Skeletal muscle cell (primary cell): ENCODE results near the gene MARS1.
"Not testable (repeated sequence)": the region's sequence is repeated elsewhere in the genome, so short reads cannot be mapped to it uniquely, and the experiment has no call there.

Experiments
- DNase-seq: peaks from one replicate; pipeline ENCODE4 v3.0.0-alpha.2; 2010; ENCODE audit warnings: low read depth
- H3K4me3 ChIP-seq: 2 replicates; pipeline ENCODE4 v1.5.1; 2011; ENCODE audit warnings: low read depth, mild to moderate bottlenecking, control low read depth, low read length, moderate library complexity

The MARS1 gene

DNA sequence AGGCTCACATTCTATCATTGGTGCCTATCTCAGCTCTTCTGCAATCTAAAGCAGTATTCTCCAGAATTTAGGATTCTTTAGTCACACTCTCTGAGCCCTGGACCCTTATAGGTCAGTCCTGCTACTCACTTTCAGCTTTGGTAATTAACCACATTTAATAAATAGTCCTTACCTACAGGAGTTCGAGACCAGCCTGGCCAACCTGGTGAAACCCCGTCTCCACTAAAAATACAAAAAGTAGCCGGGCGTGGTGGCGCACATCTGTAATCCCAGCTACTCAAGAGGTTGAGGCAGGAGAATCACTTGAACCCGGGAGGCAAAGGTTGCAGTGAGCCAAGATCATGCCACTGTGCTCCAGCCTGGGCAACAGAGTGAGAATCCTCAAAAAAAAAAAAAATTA is 25.8 kb downstream of the MARS1 start:
- not testable (repeated sequence) for H3K4me3 ChIP-seq, DNase-seq

DNA sequence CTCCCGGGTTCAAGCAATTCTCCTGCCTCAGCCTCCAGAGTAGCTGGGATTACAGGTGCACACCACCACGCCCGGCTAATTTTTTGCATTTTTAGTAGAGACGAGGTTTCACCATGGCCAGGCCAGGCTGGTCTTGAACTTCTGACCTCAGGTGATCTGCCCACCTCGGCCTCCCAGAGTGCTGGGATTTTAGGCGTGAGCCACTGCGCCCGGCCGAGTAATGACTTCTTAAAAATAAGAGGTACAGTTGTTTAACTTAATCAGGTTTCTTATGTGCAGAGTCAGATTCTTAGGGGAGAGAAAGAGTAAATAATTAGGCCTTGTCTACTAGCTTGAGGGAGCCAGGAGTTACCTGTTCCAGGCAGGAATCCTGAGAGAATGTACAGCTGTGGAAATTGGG is 26.4 kb downstream of the MARS1 start:
- not testable (repeated sequence) for DNase-seq, H3K4me3 ChIP-seq

DNA sequence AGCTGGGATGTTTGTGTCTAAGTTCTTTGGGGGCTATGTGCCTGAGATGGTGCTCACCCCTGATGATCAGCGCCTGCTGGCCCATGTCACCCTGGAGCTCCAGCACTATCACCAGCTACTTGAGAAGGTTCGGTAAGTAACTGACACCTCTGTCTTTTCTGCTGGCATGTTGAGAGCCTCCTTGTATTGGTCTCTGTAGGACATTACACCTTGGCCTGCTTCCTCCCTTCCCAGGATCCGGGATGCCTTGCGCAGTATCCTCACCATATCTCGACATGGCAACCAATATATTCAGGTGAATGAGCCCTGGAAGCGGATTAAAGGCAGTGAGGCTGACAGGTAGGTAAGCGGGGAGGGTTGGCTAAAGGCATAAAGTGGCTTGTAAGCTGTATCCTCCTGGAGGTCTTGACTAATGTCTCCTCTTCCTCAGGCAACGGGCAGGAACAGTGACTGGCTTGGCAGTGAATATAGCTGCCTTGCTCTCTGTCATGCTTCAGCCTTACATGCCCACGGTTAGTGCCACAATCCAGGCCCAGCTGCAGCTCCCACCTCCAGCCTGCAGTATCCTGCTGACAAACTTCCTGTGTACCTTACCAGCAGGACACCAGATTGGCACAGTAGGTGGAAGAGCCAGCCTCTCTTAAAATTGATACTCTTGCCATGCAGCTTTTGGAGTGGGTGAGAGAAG is 27.0 kb downstream of the MARS1 start:
- no peak overlapping the region for H3K4me3 ChIP-seq
- DNase-seq, result no peak

DNA sequence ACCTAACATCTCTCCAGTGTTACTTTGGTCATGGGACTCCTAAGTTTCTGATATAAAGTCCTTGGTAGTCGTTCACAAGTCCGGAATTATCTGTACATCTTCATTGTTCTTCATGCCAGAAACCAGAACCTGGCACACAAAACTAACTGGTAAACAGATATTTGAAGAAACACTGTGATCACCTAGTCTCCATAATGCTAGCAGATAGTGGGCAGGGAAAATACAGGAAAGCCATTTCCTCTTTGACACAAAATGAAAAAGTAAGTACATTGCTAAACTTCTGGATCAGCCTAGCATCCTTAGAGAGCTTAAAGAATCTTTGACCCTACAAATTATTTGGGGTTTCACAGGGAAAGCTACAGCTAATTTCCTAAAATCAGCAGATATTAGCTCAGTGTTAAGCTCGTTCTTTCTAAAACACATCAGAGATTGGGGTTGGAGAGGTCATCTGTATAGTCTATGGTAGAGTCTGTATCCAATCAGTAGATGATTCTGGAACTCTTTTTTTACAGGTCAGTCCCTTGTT is 27.6 kb downstream of the MARS1 start:
- H3K4me3 ChIP-seq, result no peak overlapping the region
- DNase-seq, result no peak

DNA sequence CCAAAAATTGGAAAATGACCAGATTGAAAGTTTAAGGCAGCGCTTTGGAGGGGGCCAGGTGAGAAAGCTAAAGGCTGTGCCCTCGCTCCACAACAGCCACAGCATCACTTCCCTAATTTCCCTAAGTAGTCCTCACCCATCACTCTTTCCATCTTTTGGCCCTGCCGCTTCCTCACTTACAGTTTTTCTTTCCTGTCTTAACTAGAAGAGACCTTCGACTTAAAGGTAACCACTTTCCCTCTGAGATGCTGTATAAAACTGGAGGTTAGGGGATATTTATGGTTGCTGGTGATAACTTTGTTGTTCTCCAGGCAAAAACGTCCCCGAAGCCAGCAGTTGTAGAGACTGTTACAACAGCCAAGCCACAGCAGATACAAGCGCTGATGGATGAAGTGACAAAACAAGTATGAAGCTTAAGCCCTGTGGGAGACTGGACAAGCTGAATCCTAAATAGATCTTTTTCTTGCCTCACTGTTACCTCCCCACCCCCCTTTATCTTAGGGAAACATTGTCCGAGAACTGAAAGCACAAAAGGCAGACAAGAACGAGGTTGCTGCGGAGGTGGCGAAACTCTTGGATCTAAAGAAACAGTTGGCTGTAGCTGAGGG is 28.2 kb downstream of the MARS1 start:
- DNase-seq, result no peak
- no peak overlapping the region for H3K4me3 ChIP-seq

DNA sequence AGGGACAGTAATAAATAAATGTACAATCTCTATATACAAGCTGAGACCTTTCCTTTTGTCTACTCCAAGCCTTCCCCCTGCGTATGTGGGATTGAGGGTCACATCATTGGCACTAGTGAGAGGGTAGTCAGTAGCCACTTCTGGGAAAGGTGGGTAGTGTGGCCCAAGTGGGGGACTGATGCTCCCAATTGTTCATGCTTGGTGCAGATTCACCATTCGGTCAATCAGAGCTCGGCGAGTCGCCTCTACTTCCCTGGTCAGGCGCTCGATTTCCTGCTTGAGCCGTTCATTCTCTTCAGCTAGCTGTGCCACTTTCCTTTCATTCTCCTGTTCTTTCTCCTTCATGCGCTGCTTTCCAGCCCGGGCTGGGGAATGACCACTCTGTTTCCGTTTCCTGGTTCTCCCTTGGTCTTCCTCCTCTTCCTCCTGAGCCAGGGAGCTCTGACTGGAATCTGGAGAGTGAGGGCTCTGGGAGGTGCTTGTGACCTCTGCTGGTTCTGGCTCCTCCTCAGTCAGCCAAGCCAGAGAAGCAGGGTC is 28.8 kb downstream of the MARS1 start:
- no peak overlapping the region for H3K4me3 ChIP-seq
- DNase-seq, result no peak

DNA sequence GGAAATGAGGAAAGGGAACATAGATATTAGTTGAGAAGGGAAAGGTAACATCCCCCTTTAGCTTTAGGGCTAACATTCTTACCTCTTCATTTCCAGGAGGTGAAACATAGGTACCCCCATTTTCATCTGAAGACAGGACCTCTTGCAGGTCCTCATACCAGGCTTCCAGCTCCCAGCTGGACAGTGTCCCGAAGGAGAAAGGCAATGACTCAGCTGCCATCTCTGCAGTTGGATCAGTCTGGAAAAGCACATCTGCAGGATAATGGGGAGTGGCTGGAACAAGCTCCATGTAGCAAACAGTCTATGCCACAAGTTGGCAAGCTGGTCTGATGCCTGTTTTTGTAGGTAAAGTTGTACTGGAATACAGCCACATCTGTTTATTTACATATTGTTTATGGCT is 29.3 kb downstream of the MARS1 start:
- no peak overlapping the region for H3K4me3 ChIP-seq
- DNase-seq, result no peak

DNA sequence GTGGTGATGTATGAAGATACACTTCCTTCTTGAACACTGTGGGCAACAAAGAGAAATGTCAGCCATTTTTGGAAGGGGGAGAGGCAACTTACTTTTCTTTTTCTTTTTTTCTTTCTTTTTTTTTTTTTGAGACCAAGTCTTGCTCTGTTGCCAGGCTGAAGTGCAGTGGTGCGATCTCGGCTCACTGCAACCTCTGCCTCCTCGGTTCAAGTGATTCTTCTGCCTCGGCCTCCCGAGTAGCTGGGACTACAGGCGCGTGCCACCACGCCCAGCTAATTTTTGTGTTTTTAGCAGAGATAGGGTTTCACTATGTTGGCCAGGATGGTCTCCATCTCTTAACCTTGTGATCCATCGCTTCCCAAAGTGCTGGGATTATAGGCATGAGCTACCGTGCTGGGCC is 29.9 kb downstream of the MARS1 start:
- H3K4me3 ChIP-seq, result peak overlapping the region; percentile 86
- not testable (repeated sequence) for DNase-seq

DNA sequence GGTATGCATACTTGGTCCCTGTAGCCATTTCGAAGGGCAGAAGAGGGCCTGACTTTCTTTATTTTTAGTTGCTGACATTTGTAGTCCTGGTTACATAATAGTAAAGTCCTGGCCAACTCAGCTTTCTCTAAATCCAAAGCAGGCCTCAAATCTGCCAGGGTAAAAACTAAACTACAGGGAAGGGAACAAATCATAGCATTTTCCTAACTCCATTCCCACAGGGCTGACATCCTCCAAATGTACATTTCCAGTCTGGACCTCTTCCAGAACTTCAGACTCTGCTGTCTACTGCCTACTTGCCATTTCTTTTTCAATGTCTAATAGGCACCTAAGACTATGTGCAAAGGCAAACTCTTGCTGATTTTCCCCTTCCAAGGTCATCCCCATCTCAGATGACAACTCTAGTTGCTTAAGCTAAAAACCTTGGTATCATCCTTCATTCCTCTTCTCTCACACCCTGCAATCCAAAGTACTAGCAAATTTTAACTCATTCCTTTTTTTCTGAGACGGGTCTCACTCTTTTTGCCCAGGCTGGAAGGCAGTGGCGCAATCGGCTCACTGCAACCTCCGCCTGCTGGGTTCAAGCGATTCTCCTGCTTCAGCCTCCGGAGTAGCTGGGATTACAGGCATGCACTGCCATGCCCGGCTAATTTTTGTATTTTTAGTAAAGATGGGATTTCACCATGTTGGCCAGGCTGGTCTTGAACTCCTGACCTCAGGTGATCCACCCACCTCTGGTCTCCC is 30.5 kb downstream of the MARS1 start:
- DNase-seq, result no peak
- H3K4me3 ChIP-seq, result peak overlapping the region; percentile 86

DNA sequence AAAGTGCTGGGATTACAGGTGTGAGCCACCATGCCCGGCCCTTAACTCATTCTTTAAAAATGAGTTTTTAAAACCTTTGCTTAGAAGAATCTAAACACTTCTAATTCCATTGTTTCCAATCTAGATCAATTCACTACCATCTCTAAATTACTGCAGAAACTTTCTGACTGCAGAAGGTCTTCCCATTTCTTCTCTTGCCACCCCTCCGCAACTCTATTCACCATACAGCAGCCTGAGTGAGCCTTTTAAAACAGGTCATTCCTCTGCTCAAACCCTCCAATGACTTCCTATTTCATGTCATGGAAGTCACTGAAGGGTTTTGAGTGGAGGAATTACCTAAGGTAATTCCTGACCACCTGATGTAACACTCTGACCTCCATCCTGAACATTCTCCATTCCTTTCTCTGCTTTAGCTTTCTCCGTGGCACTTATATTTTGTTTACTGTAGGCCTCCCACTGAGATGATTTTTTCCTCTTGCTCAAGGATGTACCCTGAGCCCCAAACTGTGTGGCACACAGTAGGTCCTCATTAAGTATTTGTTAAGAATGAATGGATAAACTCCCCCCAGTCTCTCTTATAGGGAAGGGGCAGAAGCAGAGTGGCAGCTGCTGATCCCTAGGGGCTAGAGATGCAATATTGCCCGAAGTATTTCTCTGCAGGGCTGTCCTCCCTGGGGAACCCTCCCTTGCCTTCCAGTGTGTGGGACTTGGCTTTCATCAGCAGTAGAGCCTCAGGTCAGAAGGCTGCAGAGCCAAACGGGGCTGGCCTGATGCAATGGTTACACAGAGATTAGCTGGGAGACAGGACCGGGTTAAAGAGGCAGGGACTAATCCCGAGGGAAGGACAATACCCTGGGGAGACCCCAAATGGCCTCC is 31.3 kb downstream of the MARS1 start:
- H3K4me3 ChIP-seq, result peak overlapping the region; percentile 86
- DNase-seq, result no peak

DNA sequence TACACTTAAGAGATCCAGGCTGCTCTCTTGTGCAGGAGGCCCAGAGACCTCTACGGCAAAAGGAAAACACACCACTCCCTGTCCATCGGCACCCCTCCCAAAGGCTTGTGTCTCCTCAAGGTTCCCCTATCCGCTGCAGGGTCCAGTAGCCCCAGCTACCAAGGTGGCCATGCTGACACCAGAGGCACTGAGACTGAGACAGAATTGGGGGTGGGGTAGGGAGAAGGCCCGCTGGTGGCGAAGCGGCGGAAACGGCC is 31.9 kb downstream of the MARS1 start:
- no peak for DNase-seq
- peak overlapping the region; percentile 86 for H3K4me3 ChIP-seq

DNA sequence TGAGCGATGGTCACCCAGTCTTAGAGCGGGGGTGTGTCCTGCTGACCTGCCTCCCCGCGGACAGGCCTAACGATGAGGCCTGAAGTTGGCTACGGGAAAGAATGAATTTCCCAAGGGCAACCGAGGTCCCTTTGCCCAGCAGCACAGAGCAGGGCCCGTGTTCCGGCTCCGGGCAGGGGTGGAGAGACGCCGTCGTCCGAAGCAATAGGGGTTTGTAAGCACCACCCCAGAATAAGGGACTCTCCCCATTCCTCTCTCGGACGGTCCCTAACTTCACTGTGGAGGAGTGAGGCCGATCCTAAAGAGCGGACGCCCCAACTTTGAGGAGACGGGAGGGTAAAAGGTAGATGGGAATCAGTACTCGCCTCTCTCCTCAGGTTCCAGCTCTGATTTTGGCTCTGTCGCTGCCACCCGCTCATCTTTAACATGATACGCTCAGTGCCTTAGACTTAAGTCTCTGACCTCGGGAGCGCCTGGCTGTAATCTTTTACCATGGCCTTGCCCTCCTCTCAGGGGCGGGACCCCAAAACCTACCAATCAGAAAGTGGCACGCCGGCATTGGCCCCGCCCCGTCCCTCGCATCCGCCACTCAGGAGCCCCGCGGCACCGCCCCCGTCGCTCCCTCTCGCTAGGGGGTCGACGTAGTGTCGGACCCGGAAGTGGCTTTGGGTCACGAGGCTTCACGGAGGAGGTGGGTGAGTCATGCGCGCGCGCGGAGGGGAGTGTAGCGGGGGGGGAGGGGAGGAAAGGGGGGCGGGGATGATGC is 32.4 kb downstream of the MARS1 start, which contains the start of gene DDIT3:
Gene DDIT3, minus strand, starts transcription at position 462 of the 766 bp plus-strand sequence. CDS start 3,108 bp downstream, outside the sequence.
- DNase-seq, result peak; percentile 94
- H3K4me3 ChIP-seq, result peak within 1 kb of the TSS; percentile 86

DNA sequence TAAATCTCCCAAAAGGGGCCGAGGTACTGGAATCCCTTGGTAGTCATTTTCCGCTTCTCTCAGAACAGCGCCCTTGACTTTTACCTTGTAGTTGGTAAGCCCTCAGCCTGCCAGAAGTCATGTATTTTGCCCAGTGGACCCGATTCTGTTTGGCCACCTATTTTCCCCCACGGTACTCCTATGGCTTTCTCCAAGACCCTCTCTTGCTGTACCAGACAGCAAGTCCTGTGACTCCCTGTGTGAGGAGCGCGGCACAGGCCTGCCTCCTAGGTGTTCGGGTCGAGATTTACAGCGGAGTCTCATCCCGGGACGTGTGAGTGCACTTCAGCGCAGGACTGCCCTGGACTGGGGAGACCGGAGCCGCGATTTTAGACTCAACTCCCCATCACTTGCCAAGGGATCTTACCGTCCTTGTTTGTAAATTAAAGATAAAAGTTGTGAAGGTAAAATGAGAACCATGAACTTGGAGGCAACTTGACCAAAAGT is 33.7 kb downstream of the MARS1 start:
- H3K4me3 ChIP-seq, result peak overlapping the region; percentile 47
- no peak for DNase-seq

DNA sequence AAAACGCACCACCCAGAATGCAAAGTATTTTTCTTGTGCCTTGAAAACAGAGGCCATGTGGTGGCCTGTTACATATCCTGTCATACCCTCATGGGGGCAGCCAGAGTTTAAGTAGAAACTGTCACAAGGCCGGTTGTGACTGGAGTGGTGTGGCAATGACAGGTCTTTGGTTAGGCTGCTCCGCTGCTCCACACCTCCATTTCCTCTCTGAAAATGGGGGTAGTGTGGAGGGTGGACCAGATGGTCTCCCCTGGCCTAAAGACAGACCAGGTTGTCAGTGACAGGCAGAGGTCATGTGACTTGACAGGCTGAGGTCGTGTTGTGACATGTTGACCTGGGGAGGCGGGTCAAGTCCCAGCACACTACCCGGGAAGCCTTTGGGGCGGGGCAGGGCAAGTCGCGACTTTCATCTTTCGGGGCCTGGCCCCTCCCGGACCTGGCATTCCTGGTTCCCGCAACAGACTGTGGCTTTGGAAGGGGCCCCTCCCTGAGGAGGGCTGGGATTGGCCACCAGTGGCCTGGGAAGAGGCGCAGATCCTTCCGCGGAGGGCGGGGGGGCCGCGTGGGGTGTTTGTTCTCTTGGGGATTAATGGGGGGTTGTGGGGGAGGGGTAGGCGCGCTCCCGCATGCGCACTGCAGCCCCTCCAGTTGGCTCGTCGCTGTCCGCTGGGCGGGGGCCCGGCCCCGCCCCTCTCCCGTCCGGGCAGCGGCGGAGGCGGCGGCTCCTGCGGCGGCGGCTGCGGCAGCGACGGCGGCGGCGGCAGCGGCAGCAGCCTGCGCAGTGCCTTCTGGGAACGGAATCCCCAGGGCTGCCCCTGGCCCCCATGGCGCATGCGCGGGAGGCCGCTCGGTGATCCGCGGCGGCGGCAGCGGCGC is 34.4 kb downstream of the MARS1 start, which contains the start of gene MBD6:
Gene MBD6, plus strand, starts transcription at position 814 of the 876 bp plus-strand sequence. CDS start 1,480 bp downstream, outside the sequence.
- DNase-seq, result peak; percentile 69
- peak within 1 kb of the TSS; percentile 77 for H3K4me3 ChIP-seq

DNA sequence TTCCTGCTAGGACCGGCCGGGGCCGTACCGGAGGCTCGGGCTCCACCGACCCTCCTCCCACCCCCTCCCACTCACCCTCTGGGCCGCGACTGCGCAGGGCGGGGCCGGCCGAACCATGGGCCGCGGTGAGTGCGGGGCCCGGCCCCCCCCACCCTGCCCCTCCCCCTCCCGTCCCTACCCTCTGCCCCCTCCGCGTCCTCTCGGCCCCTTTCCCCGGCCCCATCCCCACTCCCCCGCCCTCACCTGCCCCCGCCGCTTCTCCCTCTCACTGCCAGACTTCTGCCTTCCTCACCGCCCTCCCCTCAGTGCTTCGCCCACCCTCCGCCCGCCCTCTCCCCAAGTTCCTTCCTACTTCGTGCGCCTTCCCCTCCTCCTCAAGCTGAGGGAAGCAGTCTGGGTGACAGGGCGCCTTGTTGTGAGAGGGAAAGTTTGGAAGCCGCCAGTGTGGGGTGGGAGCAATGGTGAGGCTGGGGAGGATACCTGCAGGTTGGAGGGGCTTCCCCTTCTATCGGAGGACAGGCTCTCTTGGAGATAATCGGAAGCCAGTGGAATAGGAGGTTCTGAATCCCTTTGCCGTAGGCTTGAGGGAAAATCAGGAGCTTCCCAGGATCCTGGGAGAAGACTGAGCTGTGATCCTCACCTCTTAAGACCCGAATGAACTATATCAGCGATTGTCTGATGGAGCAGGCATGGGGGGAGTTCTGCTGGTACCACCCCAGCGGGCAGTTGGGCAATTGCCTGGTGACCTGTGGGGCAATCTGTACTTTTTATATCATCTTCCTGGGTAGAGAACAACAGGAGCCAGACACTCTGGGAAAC is 35.2 kb downstream of the MARS1 start:
- peak overlapping the region; percentile 77 for H3K4me3 ChIP-seq
- DNase-seq, result no peak

DNA sequence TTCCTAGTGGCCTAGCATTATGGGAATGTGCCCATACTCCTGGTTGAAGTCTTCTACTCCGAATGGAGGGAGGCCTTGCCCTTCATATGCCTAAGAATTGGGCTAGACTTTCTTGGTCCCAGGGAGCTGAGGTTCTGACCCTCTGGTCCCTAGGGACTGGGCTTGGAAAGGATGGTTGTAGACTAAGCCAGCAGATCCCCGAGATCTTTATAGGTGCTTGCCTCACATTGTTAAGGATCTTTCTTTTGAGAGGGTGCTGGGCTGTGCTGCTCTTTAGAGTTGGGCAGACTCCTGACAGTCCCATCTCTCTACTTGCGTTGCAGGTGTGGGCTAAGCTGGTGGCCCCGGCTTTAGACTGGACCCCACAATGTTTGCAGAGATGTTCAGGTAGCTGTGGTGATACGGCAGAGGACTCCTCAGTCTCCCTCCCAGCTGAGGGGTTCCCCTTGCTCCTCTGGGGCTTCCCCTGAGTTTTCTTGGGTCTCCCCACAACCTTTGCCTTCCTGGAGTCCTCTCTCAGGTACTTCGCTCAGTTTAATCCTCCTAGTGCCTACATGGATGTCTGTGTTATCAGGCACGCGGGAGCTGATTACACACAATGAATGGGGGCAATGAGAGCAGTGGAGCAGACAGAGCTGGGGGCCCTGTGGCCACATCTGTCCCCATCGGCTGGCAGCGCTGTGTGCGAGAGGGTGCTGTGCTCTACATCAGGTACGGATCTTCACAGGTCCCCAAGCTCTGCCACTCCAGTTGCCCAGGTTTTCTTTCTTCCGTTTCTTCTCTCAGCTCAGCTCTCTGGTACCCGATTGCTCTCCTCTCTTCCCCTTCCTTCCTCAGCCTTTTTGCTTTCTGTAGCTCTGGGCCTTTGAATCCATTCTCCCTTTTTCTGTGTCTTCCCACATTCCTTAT is 36.1 kb downstream of the MARS1 start:
- no peak for DNase-seq
- H3K4me3 ChIP-seq, result peak overlapping the region; percentile 77
